T-helper 1 cell treated with Interleukin-12 subunit alpha and Interleukin-12 subunit beta and Interleukin-4 antibody, amounts not matched to agents 30 μg/mL and 1 μg/mL, for 36 hours (primary cell): ENCODE results near the gene GRK2.
A peak's percentile ranks its signal among the peaks of the same experiment; 100 is the strongest.

Experiments used
- H3K27ac Mint-ChIP-seq: one replicate; pipeline ENCODE4 v1.8.0; 2021; ENCODE audit warnings: mild to moderate bottlenecking, mixed read lengths
- H3K27me3 Mint-ChIP-seq: one replicate; pipeline ENCODE4 v1.8.0; 2021; ENCODE audit warnings: low read depth, mixed read lengths
- H3K36me3 Mint-ChIP-seq: one replicate; pipeline ENCODE4 v1.8.0; 2021; ENCODE audit warnings: low read depth, mixed read lengths
- H3K4me1 Mint-ChIP-seq: one replicate; pipeline ENCODE4 v1.8.0; 2021; ENCODE audit warnings: low read depth, mixed read lengths
- H3K4me3 Mint-ChIP-seq: one replicate; pipeline ENCODE4 v1.8.0; 2021; ENCODE audit warnings: mild to moderate bottlenecking, moderate library complexity, mixed read lengths
- H3K9me3 Mint-ChIP-seq: one replicate; pipeline ENCODE4 v1.8.0; 2021; ENCODE audit warnings: mixed read lengths

GRK2 gene

GRCh38 chr11:67261946-67262681 is 4.2 kb upstream of the GRK2 start:
- Mint-ChIP-seq H3K9me3 (no peaks in the 10 kb centered on the region), H3K27me3 (no peaks in the 10 kb centered on the region), H3K27ac (peak overlapping the region; percentile 78), H3K4me1 (peaks cover 55% of the 10 kb centered on the region), H3K4me3 (peak overlapping the region; percentile 76), H3K36me3 (peaks cover 6% of the 10 kb centered on the region)

- H3K9me3 Mint-ChIP-seq = no peaks in the 10 kb centered on the region
- peak overlapping the region; percentile 76 for H3K4me3 Mint-ChIP-seq
- peaks cover 56% of the 10 kb centered on the region for H3K4me1 Mint-ChIP-seq
- H3K36me3 Mint-ChIP-seq = peaks cover 13% of the 10 kb centered on the region
- H3K27me3 Mint-ChIP-seq = no peaks in the 10 kb centered on the region
- peak overlapping the region; percentile 78 for H3K27ac Mint-ChIP-seq
Measured at GRCh38 chr11:67262731-67263675, 3.3 kb upstream of the GRK2 start.

GRCh38 chr11:67264260-67264659 is 2.0 kb upstream of the GRK2 start:
- peak overlapping the region; percentile 88 for H3K27ac Mint-ChIP-seq
- no peaks in the 10 kb centered on the region for H3K9me3 Mint-ChIP-seq
- peaks cover 61% of the 10 kb centered on the region for H3K4me1 Mint-ChIP-seq
- peaks cover 22% of the 10 kb centered on the region for H3K36me3 Mint-ChIP-seq
- H3K27me3 Mint-ChIP-seq = no peaks in the 10 kb centered on the region
- peak overlapping the region; percentile 70 for H3K4me3 Mint-ChIP-seq

GRCh38 chr11:67264877-67265632 is 1.2 kb upstream of the GRK2 start:
- Mint-ChIP-seq H3K9me3 (no peaks in the 10 kb centered on the region), H3K4me1 (peaks cover 58% of the 10 kb centered on the region), H3K27me3 (no peaks in the 10 kb centered on the region)

GRCh38 chr11:67265633-67266448 is 432 bp upstream of the GRK2 start:
- Mint-ChIP-seq H3K4me3 (peak overlapping the region; percentile 81), H3K27me3 (no peaks in the 10 kb centered on the region), H3K4me1 (peaks cover 64% of the 10 kb centered on the region), H3K27ac (peak overlapping the region; percentile 76), H3K36me3 (peaks cover 36% of the 10 kb centered on the region), H3K9me3 (no peaks in the 10 kb centered on the region)

More at GRCh38 chr11:67264877-67265632, 1.2 kb upstream of the GRK2 start:
- H3K4me3 Mint-ChIP-seq = peak overlapping the region; percentile 81
- H3K36me3 Mint-ChIP-seq = peaks cover 29% of the 10 kb centered on the region
- H3K27ac Mint-ChIP-seq = peak overlapping the region; percentile 88

GRCh38 chr11:67267188-67268080 is 1.2 kb downstream of the GRK2 start:
- H3K27me3 Mint-ChIP-seq = no peaks in the 10 kb centered on the region
- H3K9me3 Mint-ChIP-seq = no peaks in the 10 kb centered on the region
- peaks cover 52% of the 10 kb centered on the region for H3K36me3 Mint-ChIP-seq
- H3K4me1 Mint-ChIP-seq = peaks cover 70% of the 10 kb centered on the region
- H3K4me3 Mint-ChIP-seq = peak overlapping the region; percentile 97
- peak overlapping the region; percentile 98 for H3K27ac Mint-ChIP-seq

GRCh38 chr11:67268081-67268961 is 2.0 kb downstream of the GRK2 start:
- peak overlapping the region; percentile 97 for H3K4me3 Mint-ChIP-seq
- H3K36me3 Mint-ChIP-seq = peaks cover 52% of the 10 kb centered on the region
- H3K9me3 Mint-ChIP-seq = no peaks in the 10 kb centered on the region
- peaks cover 67% of the 10 kb centered on the region for H3K4me1 Mint-ChIP-seq
- H3K27ac Mint-ChIP-seq = peak overlapping the region; percentile 98
- H3K27me3 Mint-ChIP-seq = no peaks in the 10 kb centered on the region

- peak overlapping the region; percentile 97 for H3K4me3 Mint-ChIP-seq
- peaks cover 52% of the 10 kb centered on the region for H3K36me3 Mint-ChIP-seq
- peak overlapping the region; percentile 98 for H3K27ac Mint-ChIP-seq
- H3K9me3 Mint-ChIP-seq = no peaks in the 10 kb centered on the region
- H3K27me3 Mint-ChIP-seq = no peaks in the 10 kb centered on the region
- H3K4me1 Mint-ChIP-seq = peaks cover 64% of the 10 kb centered on the region
Measured at GRCh38 chr11:67268962-67269268, 2.6 kb downstream of the GRK2 start.

GRCh38 chr11:67269401-67270255 is 3.4 kb downstream of the GRK2 start:
- Mint-ChIP-seq H3K9me3 (no peaks in the 10 kb centered on the region), H3K36me3 (peaks cover 52% of the 10 kb centered on the region), H3K27me3 (no peaks in the 10 kb centered on the region), H3K27ac (peak overlapping the region; percentile 93), H3K4me1 (peaks cover 59% of the 10 kb centered on the region), H3K4me3 (peak overlapping the region; percentile 97)

- Mint-ChIP-seq H3K36me3 (peaks cover 54% of the 10 kb centered on the region), H3K4me1 (peaks cover 56% of the 10 kb centered on the region), H3K27ac (peak overlapping the region; percentile 93), H3K4me3 (peak overlapping the region; percentile 97), H3K9me3 (no peaks in the 10 kb centered on the region), H3K27me3 (no peaks in the 10 kb centered on the region)
Measured at GRCh38 chr11:67270256-67271204, 4.3 kb downstream of the GRK2 start.

GRCh38 chr11:67271205-67271540 is 4.9 kb downstream of the GRK2 start:
- Mint-ChIP-seq H3K4me1 (peaks cover 56% of the 10 kb centered on the region), H3K27ac (peak overlapping the region; percentile 93), H3K9me3 (no peaks in the 10 kb centered on the region), H3K36me3 (peaks cover 56% of the 10 kb centered on the region), H3K27me3 (no peaks in the 10 kb centered on the region), H3K4me3 (peak overlapping the region; percentile 97)
